SK-N-SH (cell line): ENCODE results near the gene CDH23.

ENCODE experiments used
- CTCF ChIP-seq: fragments of 200-600 bp; sonication (generic); IDR thresholded peaks from 2 replicates; pipeline ENCODE4 v1.6.1; 2017; ENCODE audit warnings: antibody characterized with exemption, mild to moderate bottlenecking, moderate library complexity
- ELF1 ChIP-seq: IDR thresholded peaks from 2 replicates; pipeline ENCODE4 v1.4.0; 2012
- MAX ChIP-seq: IDR thresholded peaks from 2 replicates; pipeline ENCODE4 v1.4.0; 2012; ENCODE audit warnings: low read depth
- POLR2AphosphoS5 ChIP-seq: IDR thresholded peaks from 2 replicates; pipeline ENCODE4 v1.6.1; 2012; ENCODE audit warnings: low read depth, low read length
- REST ChIP-seq: IDR thresholded peaks from 2 replicates; pipeline ENCODE4 v1.6.1; 2012; ENCODE audit warnings: mild to moderate bottlenecking, low read depth, low read length, moderate library complexity
- RXRA ChIP-seq: IDR thresholded peaks from 2 replicates; pipeline ENCODE4 v1.4.0; 2012; ENCODE audit warnings: low read depth, mild to moderate bottlenecking, borderline replicate concordance
- SIN3A ChIP-seq: IDR thresholded peaks from 2 replicates; pipeline ENCODE4 v1.6.1; 2012; ENCODE audit warnings: low read depth, mild to moderate bottlenecking, low read length, moderate library complexity, borderline replicate concordance
- USF2 ChIP-seq: fragments of 150-350 bp; IDR thresholded peaks from 2 replicates; pipeline ENCODE4 v1.6.1; 2017; ENCODE audit warnings: antibody characterized with exemption, low read length, low read depth, borderline replicate concordance
- YY1 ChIP-seq: IDR thresholded peaks from 2 replicates; pipeline ENCODE4 v1.4.0; 2012; ENCODE audit warnings: low read depth, mild to moderate bottlenecking

- TF ChIP-seq CTCF (no peak), SIN3A (no peak), REST (no peak), YY1 (no peak), RXRA (no peak), MAX (no peak), POLR2AphosphoS5 (no peak), USF2 (no peak), ELF1 (no peak)
Measured at GRCh38 chr10:71710519-71710918, 313.8 kb downstream of the CDH23 start.
